Activated naive CD4-positive, alpha-beta T cell treated with anti-CD3 and anti-CD28 coated beads, Interleukin-2, amount 10 ng/mL, durations not matched to agents 7 days and 5 days (primary cell): Measurements from ENCODE around the gene PNCK.

Experiments
- CTCF ChIA-PET: fragments of 350-600 bp; sonication (Branson Sonifier 250); formaldehyde crosslinking; loops from one replicate; lab custom pipeline; 2021; ENCODE audit warnings: antibody characterized with exemption; lab: Charles Lee
- DNase-seq: peaks from one replicate; pipeline ENCODE4 v3.0.0-alpha.2; 2020
- H3K27ac Mint-ChIP-seq: one replicate; pipeline ENCODE4 v1.8.0; 2021; ENCODE audit warnings: mild to moderate bottlenecking, moderate library complexity, mixed read lengths
- H3K27me3 Mint-ChIP-seq: one replicate; pipeline ENCODE4 v1.8.0; 2021; ENCODE audit warnings: mild to moderate bottlenecking, mixed read lengths
- H3K36me3 Mint-ChIP-seq: one replicate; pipeline ENCODE4 v1.8.0; 2021; ENCODE audit warnings: mixed read lengths
- H3K4me1 Mint-ChIP-seq: one replicate; pipeline ENCODE4 v1.8.0; 2021; ENCODE audit warnings: mixed read lengths
- H3K4me3 Mint-ChIP-seq: one replicate; pipeline ENCODE4 v1.8.0; 2021; ENCODE audit warnings: mild to moderate bottlenecking, moderate library complexity, mixed read lengths
- H3K9me3 Mint-ChIP-seq: one replicate; pipeline ENCODE4 v1.8.0; 2021; ENCODE audit warnings: mixed read lengths

The PNCK gene

DNA sequence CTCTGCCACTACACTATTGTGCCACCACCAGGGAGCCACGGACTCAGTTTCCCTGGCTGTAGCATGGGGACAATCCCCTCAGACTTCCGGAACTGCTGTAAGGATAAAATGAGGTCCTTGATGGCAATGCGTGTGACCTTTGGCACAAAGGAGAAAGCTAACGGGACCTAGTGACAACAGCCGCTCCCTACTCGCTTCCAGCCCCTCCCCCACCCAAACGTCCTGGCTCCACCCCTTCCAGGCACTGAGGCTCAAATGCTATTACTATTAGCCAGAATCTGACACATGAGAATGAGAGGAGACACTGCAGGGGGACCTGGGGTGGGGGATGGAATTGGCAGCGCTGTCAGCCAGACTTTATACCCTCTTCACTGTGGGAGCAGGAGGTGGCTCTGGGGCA, 32.0 kb downstream of the PNCK start:
- no peak for DNase-seq
- no peak overlapping the region for H3K4me3 Mint-ChIP-seq
- H3K9me3 Mint-ChIP-seq = no peaks in the 10 kb centered on the region
- H3K4me1 Mint-ChIP-seq = peaks cover 10% of the 10 kb centered on the region
- no peaks in the 10 kb centered on the region for H3K36me3 Mint-ChIP-seq
- no peak overlapping the region for H3K27ac Mint-ChIP-seq
- CTCF ChIA-PET = no interaction called here
- H3K27me3 Mint-ChIP-seq = peaks cover 94% of the 10 kb centered on the region

DNA sequence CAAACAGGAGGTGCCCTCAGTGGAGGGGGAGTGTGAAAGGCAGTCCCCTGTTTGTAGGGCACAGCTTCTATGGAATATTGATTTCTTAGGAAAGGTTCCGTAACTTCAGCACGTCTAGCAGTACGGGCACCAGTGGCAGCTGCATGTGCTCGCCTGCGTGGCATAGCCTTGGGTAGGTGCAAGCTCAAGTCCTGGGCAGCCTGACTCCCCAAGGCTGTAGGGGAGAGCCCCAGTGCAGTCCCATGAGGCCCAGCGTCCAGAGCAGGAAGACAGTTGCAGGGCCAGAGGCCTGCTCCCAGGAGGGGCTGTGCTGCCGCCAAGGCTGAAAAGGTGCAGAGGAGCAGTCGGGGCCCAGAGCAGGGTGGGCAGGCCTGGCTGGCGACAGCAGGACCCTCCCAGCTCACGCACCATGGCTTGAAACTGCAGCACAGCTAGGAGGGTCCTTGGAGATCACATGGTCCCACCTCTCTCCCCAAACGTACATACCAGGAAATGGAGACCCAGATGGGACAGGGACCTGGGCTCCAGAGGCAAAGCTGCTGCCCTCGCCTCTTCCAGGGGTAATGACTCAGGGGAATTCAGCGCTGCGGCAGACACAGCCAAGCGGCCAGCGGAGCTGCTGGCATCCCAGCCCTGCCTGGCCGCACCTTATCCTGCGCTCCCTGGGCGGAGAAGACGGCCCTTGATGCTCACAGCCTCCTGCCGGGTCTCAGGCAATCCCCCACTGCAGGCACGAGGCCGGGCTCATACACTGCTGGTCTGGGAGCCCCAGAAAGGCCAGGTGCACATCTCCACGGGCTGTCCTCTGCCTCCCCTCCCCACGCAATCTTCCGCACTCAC, 32.7 kb downstream of the PNCK start:
- no peak for DNase-seq
- H3K27me3 Mint-ChIP-seq = peaks cover 92% of the 10 kb centered on the region
- no peaks in the 10 kb centered on the region for H3K36me3 Mint-ChIP-seq
- CTCF ChIA-PET = interaction anchor here (1.4 to 1.5 kb wide), 2 partner anchors 7 to 21 kb away, joined by 3 to 5 read pairs; no protein-coding TSS in a partner anchor
- H3K4me3 Mint-ChIP-seq = no peak overlapping the region
- peaks cover 10% of the 10 kb centered on the region for H3K4me1 Mint-ChIP-seq
- no peaks in the 10 kb centered on the region for H3K9me3 Mint-ChIP-seq
- no peak overlapping the region for H3K27ac Mint-ChIP-seq

DNA sequence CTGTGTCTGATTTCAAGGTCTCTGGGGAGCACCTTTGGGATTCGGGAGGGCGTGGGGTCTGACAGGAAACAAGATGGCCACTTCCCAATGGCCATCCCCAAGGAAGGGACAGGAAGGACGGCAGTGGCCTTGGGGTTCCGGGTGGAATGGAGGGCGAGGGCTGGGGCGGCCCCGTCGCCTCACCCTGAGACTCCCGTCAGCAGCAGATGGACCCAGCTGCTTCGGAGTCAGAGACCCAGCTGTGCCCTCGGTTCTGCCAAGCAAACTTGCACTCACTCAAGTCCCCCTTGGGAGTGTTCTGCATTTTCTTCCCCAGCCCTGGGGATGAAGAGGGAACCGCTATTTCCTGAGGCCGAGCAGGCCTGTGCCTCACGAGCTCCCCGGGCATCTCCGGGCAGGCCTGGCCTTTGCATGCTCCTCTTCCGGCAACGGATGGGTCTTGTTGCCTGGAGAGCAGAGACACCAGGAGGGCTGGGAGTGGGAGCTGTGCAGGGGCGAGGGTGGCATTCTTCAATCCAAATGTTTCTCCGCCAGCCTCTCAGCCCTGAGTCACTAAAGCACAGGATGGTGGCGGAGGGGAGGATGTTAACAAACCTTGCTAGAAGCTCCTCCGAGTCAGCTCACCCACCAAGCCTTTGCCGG, 33.4 kb downstream of the PNCK start:
- Mint-ChIP-seq H3K36me3 (no peaks in the 10 kb centered on the region), H3K27me3 (peaks cover 84% of the 10 kb centered on the region), H3K4me3 (no peak overlapping the region), H3K4me1 (peaks cover 10% of the 10 kb centered on the region), H3K9me3 (no peaks in the 10 kb centered on the region), H3K27ac (no peak overlapping the region)
- DNase-seq = no peak
- CTCF ChIA-PET = interaction anchor here (1.4 to 1.5 kb wide), 2 partner anchors 8 to 22 kb away, joined by 3 to 5 read pairs; no protein-coding TSS in a partner anchor

DNA sequence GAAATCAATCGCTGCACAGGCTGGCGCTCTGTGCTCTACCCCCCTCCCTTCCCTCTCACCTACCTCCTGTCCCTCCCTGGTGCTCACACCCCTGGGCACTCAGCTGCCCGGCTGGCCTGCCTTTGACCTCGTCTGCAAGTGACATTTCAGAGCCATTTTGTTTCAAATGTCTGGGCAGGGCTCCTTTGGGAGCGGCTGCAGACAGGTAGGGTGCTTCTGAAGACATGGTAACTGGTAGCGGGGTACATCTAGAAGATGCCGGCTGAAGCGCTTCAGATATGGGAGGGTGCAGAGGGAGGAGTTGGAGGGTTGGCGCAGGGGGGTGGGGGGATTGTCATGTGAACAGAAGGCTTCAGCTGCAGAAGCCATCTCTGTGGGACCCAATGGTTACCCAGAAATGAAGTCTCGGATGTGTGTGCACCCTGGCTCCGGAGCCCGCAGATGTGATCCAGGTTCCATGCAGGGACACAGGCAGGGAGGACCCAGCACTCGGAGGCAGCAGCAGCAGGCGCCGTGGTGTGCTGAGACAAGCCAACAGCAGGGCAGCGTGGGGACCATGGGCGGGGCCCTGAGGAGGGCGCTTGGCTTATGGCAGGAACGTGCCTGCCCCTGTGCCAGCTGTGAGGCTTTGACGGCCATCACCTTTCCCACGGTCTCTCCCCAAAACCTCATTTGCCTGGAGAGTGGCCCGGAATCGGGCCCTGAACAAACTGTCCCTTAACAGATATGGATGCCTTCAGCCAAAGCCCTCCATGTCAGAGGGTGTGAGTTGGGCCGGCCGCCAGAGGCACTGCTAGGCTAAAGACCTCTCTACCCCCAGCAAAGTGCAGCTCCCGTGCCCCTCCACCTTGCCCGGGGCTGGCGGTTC, 34.2 kb downstream of the PNCK start:
- H3K4me3 Mint-ChIP-seq = no peak overlapping the region
- peaks cover 77% of the 10 kb centered on the region for H3K27me3 Mint-ChIP-seq
- CTCF ChIA-PET = interaction anchor here (1.4 to 1.5 kb wide), 2 partner anchors 9 to 22 kb away, joined by 3 to 5 read pairs; no protein-coding TSS in a partner anchor

DNA sequence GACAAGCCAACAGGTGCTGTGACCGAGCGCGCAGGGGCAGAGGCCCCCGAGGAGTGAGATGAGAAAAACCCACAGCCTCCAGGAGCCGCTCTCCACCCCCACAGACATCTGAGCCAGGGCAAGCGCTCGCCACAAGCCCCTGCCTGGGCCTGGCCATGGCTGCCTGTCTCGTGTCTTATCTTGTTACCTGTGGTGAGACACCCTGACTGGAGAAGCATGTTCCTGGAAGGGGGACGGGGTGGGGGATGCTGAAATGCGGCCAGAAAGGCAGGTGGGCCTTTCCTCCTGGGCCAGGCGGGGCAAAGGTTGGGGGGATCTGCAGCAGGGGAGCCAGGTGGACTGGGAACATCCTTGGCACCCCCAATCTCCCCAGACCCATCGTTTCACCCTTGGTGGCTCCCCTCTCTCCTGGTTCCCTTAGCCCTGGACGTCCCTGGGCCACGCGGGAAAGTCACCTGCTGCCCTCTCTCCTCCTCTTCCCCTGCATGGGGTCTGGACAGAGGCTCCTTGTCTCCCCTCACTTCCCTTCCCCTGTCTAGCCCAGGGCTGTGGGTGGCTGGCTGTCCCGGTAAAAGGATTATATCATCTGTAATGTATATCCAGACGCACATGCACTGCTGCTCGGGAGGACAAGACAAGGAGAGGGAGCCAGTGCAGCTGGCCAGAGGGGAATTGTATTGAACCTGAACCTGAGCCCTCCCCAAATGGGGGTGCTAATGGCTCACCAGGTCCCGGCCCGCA, 35.0 kb downstream of the PNCK start:
- H3K4me3 Mint-ChIP-seq = no peak overlapping the region
- H3K27me3 Mint-ChIP-seq = peaks cover 69% of the 10 kb centered on the region
- CTCF ChIA-PET = interaction anchor here (0.9 kb wide), 1 partner anchor 30 kb away, joined by 3 read pairs; no protein-coding TSS in a partner anchor
- no peak overlapping the region for H3K27ac Mint-ChIP-seq
- peaks cover 8% of the 10 kb centered on the region for H3K4me1 Mint-ChIP-seq
- DNase-seq = no peak
- no peaks in the 10 kb centered on the region for H3K9me3 Mint-ChIP-seq
- no peaks in the 10 kb centered on the region for H3K36me3 Mint-ChIP-seq

More for the DNA sequence above, 34.2 kb downstream of the PNCK start:
- no peaks in the 10 kb centered on the region for H3K9me3 Mint-ChIP-seq
- no peaks in the 10 kb centered on the region for H3K36me3 Mint-ChIP-seq
- H3K27ac Mint-ChIP-seq = no peak overlapping the region
- H3K4me1 Mint-ChIP-seq = peaks cover 8% of the 10 kb centered on the region
- DNase-seq = no peak

DNA sequence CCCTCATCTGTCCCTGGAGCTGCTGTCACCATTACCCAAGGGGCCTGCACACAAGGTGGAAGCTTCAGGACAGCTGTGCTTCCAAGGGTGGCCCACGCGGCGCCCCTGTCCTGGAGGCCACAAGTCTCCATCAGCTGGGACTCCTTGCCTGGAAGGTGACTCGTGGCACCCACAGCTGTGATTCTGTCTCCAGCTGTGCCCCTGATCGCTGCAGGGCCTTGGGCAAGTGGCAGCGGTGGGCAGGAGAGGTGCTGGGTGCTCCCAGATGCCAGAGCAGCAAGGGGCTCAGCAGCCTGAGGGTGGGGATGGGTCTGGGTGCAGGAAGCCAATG, 35.6 kb downstream of the PNCK start:
- H3K4me1 Mint-ChIP-seq = peaks cover 7% of the 10 kb centered on the region
- CTCF ChIA-PET = interaction anchor here (0.9 kb wide), 1 partner anchor 31 kb away, joined by 3 read pairs; no protein-coding TSS in a partner anchor
- H3K36me3 Mint-ChIP-seq = no peaks in the 10 kb centered on the region
- no peak overlapping the region for H3K4me3 Mint-ChIP-seq
- no peak for DNase-seq
- H3K27ac Mint-ChIP-seq = no peak overlapping the region
- peaks cover 63% of the 10 kb centered on the region for H3K27me3 Mint-ChIP-seq
- no peaks in the 10 kb centered on the region for H3K9me3 Mint-ChIP-seq

DNA sequence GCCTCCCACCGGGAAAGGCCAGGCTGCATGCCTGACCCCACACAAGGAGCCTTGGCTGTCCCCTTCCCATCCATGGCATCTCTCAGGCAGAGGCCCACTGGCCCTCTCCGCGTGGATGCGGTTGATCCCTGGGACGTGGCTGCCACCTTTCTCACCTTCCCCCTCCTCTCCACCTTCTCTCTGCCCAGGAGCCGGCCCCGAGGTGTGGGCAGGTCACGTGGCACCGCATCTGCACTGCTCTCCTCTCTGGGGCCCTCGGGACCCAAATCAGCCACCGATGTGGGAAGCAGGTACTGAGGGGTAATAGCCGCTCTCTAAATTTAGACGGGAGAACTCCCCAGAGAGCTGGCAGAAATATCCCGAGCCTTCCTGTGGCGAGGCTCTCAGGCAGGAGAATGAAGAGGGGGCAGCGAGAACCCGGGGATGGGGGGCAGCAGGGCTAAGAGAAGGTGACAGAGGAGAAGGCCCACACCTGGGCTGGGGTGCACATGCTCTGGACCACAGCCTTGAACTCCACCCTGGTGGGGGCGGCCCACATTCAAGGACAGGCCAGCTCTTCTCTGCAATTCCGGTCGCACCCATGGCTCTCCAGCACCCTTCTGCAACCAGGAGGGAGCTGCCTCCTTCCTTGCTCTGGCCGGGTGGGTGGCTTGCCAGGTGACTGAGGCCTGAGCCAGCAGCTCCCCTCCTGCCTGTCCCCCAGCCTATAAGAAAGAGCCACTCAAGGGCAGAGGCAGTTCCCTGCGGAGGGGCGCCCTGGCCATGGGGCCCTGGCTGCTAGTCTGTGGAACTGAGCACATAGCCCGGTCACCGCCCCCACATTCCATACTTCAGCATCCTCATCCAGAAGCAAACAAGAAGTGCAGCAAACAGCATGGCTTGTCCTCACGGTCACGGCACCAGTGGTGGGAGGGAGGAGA, 36.2 kb downstream of the PNCK start:
- H3K4me3 Mint-ChIP-seq = no peak overlapping the region
- no peak for DNase-seq
- no peaks in the 10 kb centered on the region for H3K36me3 Mint-ChIP-seq
- peaks cover 3% of the 10 kb centered on the region for H3K4me1 Mint-ChIP-seq
- CTCF ChIA-PET = interaction anchor here (0.9 to 1.4 kb wide), 2 partner anchors 11 to 31 kb away, joined by 3 to 7 read pairs; no protein-coding TSS in a partner anchor
- no peak overlapping the region for H3K27ac Mint-ChIP-seq
- H3K27me3 Mint-ChIP-seq = peaks cover 63% of the 10 kb centered on the region
- no peaks in the 10 kb centered on the region for H3K9me3 Mint-ChIP-seq

DNA sequence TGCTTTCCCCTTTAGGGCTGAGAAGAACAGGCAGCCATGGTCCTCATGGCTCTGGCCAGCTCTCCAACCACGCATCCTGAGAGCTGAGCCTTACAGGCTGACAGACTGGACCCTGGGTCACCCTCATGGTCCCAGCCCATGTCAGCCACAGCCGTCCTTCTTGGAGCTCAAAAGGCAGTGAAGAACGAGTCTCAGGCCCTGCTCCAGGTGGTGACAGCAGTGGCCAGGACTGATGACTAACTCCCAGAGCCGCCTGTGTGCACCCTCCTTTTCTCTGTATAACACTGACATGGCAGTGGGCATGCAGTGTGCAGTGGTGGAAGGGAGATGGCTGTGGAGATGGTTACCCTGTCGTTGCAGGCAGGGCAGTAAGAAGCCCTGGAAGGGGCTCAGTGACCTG, 36.9 kb downstream of the PNCK start:
- H3K27ac Mint-ChIP-seq = no peak overlapping the region
- peaks cover 3% of the 10 kb centered on the region for H3K4me1 Mint-ChIP-seq
- CTCF ChIA-PET = interaction anchor here (1.0 to 1.5 kb wide), 4 partner anchors 8 to 97 kb away, joined by 4 to 7 read pairs (median 6); no protein-coding TSS in a partner anchor
- peaks cover 59% of the 10 kb centered on the region for H3K27me3 Mint-ChIP-seq
- H3K36me3 Mint-ChIP-seq = no peaks in the 10 kb centered on the region
- H3K9me3 Mint-ChIP-seq = no peaks in the 10 kb centered on the region
- no peak for DNase-seq
- no peak overlapping the region for H3K4me3 Mint-ChIP-seq

DNA sequence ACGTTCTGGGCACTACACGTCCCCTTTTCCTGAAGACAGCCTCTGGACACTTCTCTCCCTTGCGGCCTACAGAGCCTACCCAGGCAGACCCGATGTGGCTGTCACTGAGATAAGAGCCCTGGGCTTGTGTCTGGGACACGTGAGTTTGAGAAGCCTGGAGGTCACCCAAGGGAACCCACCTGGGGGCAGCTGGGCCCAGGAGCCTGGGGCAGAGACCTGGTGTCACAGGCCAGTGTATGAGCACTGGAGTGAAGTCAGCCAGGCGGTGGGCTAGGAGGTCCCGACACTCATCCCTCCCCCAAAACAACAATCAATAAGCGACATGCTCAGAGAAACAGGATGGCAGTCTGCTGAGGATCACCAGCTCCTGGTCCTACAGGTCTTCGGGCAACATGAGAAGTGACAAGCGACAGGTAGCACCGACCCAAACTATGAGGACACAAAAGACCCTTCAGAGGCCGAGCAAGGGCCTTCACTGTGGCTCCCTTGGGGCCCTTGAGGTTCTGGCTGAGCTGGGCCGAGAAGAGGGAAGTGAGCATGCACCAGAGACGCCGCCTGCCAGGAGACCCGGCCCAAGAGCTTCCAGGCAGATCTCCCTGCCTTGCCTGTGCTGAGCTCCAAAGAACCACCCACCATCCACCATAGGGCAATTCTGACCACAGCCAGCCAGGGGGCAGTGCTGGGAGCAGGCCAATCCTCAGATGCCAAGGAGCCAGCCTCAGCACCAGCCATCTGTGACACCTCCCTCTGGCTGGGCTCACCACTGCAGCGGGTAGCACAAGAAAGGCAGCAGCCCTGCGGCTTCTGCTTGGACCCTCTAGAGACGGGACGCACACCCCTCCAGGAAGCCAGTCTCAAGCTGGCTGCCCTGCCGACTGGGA, 37.6 kb downstream of the PNCK start:
- H3K4me1 Mint-ChIP-seq = no peaks in the 10 kb centered on the region
- H3K27me3 Mint-ChIP-seq = peaks cover 52% of the 10 kb centered on the region
- no peak overlapping the region for H3K4me3 Mint-ChIP-seq
- H3K27ac Mint-ChIP-seq = no peak overlapping the region
- no peaks in the 10 kb centered on the region for H3K9me3 Mint-ChIP-seq
- peak; percentile 50 for DNase-seq
- H3K36me3 Mint-ChIP-seq = no peaks in the 10 kb centered on the region
- CTCF ChIA-PET = interaction anchor here (0.6 to 1.5 kb wide), 8 partner anchors 9 to 476 kb away, joined by 3 to 7 read pairs (median 4); no protein-coding TSS in a partner anchor

DNA sequence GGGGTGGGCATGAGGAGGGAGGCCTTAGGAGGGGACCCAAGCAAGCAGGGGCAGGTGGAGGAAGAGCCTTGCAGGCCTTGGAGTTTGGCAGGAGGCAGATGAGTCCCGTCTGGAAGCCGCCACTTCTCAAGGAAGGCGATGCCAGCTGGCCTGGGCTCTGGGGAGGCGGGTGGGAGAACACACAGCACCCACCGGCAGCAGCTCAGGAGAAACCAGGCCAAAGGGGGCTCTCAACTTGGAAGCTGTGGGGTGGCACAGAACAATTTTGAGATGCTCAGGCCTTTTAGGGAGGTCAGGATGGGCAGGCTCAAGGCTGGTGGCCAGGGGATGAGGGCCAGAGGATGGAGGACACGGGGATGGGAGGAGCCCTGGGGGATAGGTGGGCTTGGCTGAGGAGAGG, 38.2 kb downstream of the PNCK start:
- peaks cover 46% of the 10 kb centered on the region for H3K27me3 Mint-ChIP-seq
- no peaks in the 10 kb centered on the region for H3K9me3 Mint-ChIP-seq
- H3K36me3 Mint-ChIP-seq = no peaks in the 10 kb centered on the region
- DNase-seq = no peak
- CTCF ChIA-PET = interaction anchor here (0.9 to 1.5 kb wide), 4 partner anchors 9 to 96 kb away, joined by 3 to 7 read pairs (median 4); no protein-coding TSS in a partner anchor
- H3K4me3 Mint-ChIP-seq = no peak overlapping the region
- no peaks in the 10 kb centered on the region for H3K4me1 Mint-ChIP-seq
- H3K27ac Mint-ChIP-seq = no peak overlapping the region

DNA sequence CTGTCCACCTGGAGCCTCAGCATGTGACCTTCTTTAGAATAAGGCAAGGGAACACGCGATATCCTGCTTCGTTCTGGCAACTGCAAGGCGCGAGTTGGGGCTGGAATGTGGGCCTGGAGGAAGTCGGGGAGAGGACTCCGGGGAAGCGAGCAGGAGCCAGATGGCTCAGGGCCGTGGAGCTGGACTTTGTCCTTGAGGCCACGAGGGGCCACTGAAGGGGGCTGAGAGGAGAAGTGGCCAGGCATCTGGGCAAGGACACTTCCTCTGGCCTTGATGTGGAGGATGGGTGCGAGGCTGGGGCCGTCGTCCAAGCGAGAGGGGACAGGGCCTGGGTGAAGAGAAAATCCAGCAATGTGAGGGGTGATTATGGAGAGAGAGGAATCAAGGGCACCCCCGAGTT, 38.8 kb downstream of the PNCK start:
- no peak for DNase-seq
- Mint-ChIP-seq H3K27me3 (peaks cover 46% of the 10 kb centered on the region), H3K27ac (no peak overlapping the region), H3K9me3 (no peaks in the 10 kb centered on the region), H3K4me3 (no peak overlapping the region), H3K4me1 (no peaks in the 10 kb centered on the region), H3K36me3 (no peaks in the 10 kb centered on the region)
- CTCF ChIA-PET = no interaction called here

DNA sequence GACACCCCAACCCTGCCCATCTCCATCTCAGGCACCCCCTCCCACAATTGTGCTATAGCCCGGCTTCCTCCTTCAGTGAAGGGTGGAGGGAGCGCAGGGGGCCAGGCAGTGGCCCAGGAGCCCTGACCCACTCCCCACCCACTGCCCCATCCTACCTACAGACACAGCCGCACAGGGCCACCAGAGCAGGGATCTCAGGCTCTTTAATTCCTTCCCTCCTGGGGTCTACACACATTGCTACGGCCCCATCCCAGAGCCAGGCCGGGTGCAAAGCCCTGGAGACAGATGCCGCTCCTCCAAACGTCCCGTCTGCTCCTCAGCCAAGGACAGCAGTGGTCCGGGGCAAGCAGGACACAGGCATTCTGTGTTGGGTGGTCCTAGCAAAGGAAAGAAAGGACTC, 39.4 kb downstream of the PNCK start:
- CTCF ChIA-PET = no interaction called here
- no peak overlapping the region for H3K27ac Mint-ChIP-seq
- peaks cover 42% of the 10 kb centered on the region for H3K27me3 Mint-ChIP-seq
- no peaks in the 10 kb centered on the region for H3K36me3 Mint-ChIP-seq
- no peak for DNase-seq
- H3K9me3 Mint-ChIP-seq = no peaks in the 10 kb centered on the region
- H3K4me3 Mint-ChIP-seq = no peak overlapping the region
- no peaks in the 10 kb centered on the region for H3K4me1 Mint-ChIP-seq
